Measurements from ENCODE around the gene POLR2E.

POLR2E gene

DNA sequence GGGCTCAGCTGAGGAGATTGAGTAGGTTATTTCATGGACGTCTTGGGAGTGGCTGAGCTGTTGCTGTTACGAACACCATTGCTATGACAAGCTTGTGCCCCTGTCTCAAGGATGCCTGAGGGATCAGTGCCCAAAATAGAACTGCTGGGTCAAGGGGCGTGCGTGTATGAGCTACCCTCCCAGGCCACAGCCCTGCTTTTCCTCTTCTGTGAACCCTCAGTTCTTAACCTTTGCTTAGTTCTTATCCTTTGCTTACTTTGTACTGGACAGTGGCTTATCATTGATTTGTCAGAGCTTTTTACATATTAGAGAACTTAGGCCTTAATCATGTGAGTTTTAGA is 19.2 kb downstream of the POLR2E start:
- no peak for DNase-seq

DNA sequence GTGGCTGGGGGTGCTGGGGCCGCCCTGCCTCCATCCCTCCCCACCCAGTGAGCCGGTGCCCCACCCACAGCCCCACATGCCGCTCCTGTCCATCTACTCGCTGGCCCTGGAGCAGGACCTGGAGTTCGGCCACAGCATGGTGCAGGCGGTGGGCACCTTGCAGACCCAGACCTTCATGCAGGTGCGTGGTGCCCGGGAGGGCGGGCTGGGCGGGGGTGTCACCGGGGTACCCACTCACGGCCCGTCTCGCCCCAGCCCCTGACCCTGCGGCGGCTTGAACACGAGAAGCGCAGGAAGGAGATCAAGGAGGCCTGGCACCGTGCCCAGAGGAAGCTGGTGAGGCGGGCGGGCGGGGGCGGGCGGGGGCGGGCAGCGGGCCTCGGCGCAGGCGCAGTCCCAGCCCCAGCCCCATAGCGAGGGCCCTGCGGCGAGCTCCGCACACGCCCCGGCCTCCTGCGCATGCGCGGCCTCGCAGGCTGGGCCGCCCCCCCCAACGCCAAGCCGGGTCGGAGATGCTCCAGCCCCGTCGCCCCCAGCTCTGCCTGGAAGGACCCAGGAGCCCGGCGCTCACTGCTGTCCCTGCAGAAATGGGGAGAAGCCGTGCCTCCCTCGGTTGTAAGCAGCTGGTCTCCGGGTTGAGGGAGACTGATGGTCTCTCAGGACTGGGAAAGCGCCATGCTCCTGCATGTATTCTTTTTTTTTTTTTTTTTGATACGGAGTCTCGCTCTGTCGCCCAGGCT is 20.5 kb downstream of the POLR2E start:
- peak; percentile 84 for DNase-seq

DNA sequence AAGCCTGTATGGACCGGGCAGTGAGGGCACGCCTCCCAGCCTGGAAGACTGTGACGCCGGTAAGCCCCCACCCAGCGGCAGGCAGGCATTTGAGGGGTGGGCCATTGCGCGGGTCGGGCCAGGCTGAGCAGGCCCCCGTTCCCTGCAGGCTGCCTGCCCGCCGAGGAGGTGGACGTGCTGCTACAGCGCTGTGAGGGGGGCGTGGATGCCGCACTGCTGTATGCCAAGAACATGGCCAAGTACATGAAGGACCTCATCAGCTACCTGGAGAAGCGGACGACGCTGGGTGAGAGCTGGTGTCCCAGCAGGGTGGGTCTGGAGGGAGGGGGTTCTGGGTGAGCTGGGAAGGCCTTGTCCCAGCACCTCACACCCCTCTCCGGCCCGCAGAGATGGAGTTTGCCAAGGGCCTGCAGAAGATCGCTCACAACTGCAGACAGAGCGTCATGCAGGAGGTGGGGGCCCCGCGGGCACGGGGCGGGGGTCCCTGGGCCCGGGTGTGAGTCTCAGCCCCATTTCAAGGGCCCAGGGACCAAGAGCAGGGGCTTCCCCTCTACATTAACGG is 21.1 kb downstream of the POLR2E start:
- DNase-seq: no peak

GRCh38 chr19:1073063-1073955 is 21.9 kb downstream of the POLR2E start:
- no peak for DNase-seq

DNA sequence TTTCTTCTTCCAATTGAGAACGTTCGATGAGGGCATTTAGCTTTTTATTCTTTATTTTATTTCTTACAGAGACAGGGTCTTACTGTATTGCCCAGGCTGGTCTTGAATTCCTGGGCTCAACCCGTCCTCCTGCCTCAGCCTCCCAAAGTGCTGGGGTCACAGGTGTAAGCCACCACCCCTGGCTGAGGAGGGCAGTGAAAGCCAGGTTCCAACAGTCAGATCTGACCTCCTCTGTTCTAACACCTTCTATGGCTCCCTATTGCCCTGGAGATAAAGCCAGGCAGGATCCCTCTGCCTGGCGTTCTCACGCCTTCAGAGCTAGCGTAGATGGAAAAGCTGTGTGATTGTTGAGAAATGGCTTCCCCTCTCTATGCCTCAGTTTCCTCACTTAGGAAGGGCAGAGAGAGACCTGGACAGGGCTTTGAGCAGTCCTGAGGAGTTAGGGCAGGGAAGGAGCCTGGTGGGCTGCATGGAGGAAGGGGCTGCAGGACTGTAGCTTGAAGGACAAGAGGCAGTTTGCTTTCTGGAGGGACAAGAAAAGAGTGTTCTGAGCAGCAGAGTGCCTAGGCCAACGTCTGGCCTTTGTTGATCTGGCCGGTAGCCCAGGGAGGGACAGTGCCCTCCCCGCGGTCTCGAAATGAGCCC is 22.7 kb downstream of the POLR2E start:
- no peak for DNase-seq

DNA sequence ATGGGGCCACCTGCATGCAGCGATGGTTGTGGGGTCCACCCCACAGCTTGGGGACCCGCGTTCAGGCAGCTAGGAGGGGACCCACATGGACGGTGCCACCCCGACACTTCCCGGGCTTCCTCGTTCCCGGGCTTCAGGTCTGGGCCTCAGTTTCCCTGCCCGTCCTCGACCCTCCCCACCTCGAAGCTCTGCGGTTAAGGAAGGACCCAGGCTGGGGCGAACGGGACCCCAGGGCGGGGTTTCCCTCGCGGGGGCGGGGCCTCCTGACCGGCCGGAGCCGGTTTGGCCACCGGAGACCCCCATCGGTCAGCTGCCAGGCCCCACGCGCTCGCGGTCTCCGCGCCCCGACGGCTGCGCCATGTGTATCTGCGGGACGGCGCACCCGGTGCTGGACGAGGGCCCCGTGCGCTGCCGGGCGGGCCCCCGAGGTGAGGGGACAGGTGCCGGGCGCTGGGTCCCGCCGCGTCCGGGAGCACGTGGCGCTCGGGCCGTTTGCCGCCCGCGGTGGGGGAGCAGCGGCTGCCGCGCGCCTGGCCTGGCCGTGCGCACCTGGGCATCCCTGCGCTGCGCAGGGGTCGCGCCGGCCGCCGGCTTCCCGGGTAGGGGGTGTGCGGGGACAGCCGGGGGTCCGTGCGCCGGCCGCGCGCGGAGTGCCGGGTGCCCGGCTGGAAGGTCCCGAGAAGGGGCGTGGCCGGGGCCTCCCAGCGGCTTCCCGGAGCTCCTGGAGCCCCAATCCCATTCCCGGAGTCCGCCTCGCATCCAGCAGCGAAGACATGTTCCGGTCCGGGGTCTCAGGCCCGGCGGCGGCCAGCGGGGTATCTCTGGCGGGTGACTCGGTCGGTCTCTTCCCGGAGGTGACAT is 24.0 kb downstream of the POLR2E start:
- no peak for DNase-seq

GRCh38 chr19:1070576-1070930 is 24.6 kb downstream of the POLR2E start:
- no peak for DNase-seq

GRCh38 chr19:1069009-1069779 is 26.0 kb downstream of the POLR2E start:
- DNase-seq: peak; percentile 72

GRCh38 chr19:1068009-1069001 is 26.9 kb downstream of the POLR2E start:
- peak; percentile 63 for DNase-seq

- DNase-seq: no peak
Observed at GRCh38 chr19:1067341-1067957, 27.7 kb downstream of the POLR2E start.

DNA sequence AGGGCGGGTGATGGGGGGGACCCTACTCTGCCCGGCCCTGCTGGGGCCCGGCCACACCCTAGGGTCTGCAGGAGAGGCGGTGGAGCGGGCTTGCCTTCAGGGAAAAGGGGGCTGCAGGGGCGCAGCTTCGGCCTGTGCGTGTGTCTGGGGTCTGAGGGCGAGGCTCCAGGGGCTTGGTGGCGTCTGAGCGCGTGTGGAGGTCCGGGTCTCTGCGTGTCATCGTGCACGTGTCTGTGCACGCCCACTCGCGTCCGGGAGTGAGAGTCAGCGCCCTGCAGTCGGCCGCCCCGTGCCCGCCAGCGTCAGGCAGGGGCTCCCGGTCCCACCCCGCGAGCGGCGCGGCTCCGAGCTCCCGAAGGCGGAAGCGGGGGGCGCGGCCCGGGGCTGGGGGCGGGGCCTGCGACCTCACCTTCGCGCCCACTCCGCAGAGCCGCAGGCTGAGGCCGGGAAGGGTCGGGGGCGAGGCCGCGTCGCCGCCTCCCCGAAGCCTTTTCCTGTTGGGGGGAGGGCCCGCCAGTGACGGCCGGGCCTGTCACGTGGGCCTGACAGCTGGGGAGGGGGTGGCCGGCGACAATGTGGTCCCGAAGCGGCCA is 28.3 kb downstream of the POLR2E start, which contains the start of gene ARHGAP45:
Gene ARHGAP45, plus strand, starts transcription at position 420 of the 593 bp plus-strand sequence. CDS start 239 bp downstream, outside the sequence.
- DNase-seq: peak; percentile 86

DNA sequence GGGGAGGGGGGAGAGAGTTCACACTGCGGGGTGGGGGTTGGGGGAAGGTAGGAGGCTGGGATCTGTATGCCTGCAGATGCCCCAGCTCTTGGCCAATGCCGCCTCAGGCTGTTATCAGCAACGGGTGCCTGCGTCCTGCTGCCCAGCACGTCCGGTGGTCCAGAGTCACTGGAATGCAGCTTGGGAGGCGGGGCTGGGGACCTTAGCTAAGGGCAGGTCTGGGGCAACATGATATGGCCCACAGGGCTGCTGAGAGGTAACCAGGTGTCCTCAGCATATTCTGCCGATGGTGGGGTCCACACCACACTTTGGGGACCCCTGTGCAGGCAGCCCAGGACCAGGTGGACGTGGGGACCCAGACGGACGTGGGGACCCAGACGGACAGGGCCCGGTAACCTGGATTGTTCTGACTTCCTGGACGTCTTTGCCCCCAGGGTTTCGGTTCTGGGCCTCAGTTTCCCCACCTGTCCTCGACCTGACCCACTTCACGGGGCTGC is 28.9 kb downstream of the POLR2E start:
- no peak for DNase-seq

DNA sequence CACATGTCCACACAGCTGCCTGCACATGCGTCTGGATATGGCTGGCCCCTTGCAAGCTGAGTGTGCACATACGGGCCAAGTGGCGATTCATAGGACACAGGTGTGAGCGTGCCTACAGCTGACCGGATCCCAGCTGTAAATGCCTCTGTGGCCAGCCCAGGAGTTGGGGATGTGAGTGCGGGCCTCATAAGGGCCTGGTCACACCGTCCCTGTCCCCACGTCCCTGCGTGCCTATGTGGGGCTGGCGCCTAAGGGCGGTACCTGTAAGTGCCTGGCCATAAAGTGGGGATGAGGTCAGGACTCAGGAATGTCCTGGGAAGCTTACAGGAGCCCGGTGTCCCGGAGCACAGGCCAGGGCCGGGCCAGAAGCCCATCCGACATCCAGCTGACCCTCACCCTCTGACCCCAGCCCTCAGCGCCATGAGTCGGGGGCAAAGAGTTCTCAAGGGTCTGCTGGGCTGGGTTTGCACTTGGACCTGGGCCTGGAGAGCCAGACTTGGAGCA is 29.5 kb downstream of the POLR2E start:
- no peak for DNase-seq

GRCh38 chr19:1064661-1065605 is 30.2 kb downstream of the POLR2E start:
- peak; percentile 83 for DNase-seq

DNA sequence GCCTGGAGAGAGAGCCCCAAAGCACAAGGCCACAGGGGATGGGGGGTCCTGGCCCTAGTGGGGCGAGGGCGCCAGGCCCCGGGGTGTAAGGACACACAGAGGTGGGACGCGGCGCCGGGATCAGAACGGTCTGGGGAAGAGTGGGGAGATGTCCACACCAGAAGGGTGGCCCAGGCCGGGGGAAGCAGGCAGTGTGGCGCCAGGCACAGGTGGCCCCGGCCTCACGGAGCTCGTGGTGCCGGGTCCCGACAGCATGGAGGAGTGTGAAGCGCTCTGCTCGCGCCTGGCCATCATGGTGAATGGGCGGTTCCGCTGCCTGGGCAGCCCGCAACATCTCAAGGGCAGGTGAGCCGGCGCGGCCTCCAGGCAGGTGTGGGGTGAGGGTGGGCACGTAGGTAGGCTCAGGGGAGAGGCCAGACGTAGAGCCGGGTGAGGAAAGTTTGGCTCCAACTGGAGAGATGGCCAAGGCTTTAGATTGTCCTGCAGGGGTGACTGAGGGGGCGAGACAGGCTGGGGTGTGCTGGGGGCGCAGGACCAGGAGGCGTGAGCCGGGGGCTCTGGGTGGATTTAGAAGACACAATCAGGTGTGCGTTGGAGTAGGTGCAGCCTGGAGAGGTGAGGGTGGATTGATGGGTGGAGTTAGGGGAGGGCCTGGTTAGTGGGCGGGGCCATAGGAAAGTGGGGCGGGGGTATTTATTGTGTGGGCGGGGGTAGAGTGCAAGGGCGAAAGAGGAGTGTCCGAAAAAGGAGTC is 31.1 kb downstream of the POLR2E start:
- peak; percentile 33 for DNase-seq

DNA sequence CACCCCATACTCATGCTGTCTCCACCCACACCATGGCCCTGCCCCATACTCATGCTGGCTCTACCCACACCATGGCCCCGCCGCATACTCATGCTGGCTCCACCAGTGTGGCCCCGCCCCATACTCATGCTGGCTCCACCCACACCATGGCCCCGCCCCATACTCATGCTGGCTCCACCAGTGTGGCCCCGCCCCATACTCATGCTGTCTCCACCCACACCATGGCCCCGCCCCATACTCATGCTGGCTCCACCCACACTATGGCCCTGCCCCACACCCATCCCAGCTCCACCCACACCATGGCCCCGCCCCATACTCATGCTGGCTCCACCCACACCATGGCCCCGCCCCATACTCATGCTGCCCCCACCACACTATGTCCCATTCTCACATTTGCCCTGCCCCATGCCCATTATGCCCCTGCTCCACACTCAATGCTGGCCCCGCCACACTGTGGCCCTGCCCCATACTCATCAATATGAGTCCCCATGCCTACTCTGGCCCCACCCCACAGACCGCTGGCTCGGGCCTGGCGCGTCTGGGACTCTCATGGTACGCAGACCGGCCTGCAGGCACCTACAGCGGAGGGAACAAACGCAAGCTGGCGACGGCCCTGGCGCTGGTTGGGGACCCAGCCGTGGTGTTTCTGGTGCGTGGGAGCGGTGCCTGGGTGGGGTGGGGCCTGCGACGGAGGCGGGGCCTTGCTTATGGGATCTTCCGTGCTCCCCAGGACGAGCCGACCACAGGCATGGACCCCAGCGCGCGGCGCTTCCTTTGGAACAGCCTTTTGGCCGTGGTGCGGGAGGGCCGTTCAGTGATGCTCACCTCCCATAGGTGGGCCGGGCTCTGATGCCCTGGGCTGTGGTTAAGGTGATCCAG is 31.9 kb downstream of the POLR2E start:
- peak; percentile 88 for DNase-seq
